Thoracic aorta (tissue), 2 donors: ENCODE measurements around the gene SMARCB1. TPM values are rescaled to one million over a fixed set of nuclear protein-coding genes. Genes with fewer than 3 reads are reported as not detected.

Experiments used
- ATAC-seq: fragments of 150-250 bp; one replicate; pipeline ENCODE4 v1.8.0; 2017; ENCODE audit warnings: low read depth; ENCODE audit not compliant: insufficient number of reproducible peaks, low FRiP score
- DNase-seq: peaks from one replicate; pipeline ENCODE4 v3.0.0-alpha.2; 2020; ENCODE audit warnings: low spot score
- H3K27ac ChIP-seq, 2 donors: fragments of 200-600 bp; sonication (generic); 1 replicate in 1 of 2; 2 replicates in 1 of 2; pipeline ENCODE4 v1.5.1; 2016; ENCODE audit warnings: mild to moderate bottlenecking in 2 of 2, moderate library complexity in 2 of 2
- H3K27me3 ChIP-seq: fragments of 200-600 bp; sonication (generic); replicated peaks from 2 replicates; pipeline ENCODE4 v1.6.0; 2016; ENCODE audit warnings: mild to moderate bottlenecking; ENCODE audit not compliant: insufficient read depth
- H3K36me3 ChIP-seq: fragments of 200-600 bp; sonication (generic); one replicate; pipeline ENCODE4 v1.5.1; 2016
- H3K4me1 ChIP-seq, 2 donors: fragments of 200-600 bp; sonication (generic); 1 replicate in 1 of 2; 2 replicates in 1 of 2; pipeline versions ENCODE4 v1.5.1 to v1.6.0; 2016; ENCODE audit warnings: low read depth in 2 of 2, mild to moderate bottlenecking in 1 of 2; ENCODE audit not compliant: control insufficient read depth in 1 of 2
- H3K4me3 ChIP-seq: fragments of 200-600 bp; sonication (generic); 2 replicates; pipeline ENCODE4 v1.5.1; 2016; ENCODE audit warnings: mild to moderate bottlenecking
- H3K9me3 ChIP-seq: fragments of 200-600 bp; sonication (generic); 2 replicates; pipeline ENCODE4 v1.5.1; 2016
- total RNA-seq, 2 donors: library from RNA; depleted of rRNA; stranded (reverse); fragments of >200 nt; gene quantifications; one replicate each; pipeline versions ENCODE4 v1.1.0 to v1.2.3, GENCODE V29; 2016
- TF ChIP-seq, protein P1 (sequence below): fragments of 200-600 bp; sonication (generic); IDR thresholded peaks from one replicate; pipeline ENCODE4 v1.5.1; 2019; ENCODE audit warnings: antibody characterized with exemption

The SMARCB1 gene
- total RNA-seq, 2 donors from 2014 or later, result 43.5 to 50.0 TPM

DNA sequence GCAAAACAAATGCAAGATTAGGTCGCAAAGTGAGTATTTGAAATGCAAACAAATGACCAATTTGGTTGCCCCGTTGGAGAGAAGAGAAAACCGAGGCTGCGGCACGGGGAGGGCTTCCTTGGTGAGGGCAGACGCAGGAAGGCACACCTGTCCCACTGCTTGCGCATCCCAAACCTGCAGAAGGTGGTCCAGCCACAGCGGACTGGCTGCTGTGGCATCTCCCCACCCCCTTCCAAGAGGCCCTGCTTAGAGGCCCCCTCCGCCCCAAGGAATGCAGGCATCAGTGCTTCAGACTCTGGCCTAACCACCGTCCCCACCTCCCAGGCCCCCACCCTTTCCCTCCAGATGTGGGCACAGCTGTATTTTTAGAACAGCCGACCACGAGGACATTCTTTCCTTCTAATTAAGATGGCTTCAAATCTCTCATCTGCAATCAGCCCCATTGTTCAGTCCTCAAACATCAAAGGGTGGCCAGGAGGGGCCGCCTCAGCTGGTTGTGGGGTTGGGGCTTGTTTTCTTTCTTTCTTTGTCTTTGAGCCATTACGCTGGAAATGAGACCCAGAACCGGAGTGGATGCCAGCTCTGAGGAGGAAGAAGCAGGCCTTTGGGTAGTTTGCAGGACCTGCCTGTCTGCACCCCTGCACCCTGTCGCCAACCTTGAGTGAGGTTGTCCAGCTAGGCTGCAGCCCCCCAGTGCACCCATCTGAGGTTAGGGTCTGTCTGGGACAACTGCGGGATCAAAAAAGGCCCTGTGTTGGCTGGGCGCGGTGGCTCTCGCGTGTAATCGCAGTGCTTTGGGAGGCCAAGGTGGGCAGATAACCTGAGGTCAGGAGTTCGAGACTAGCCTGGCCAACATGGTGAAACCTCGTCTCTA lies 61.5 kb downstream of the SMARCB1 start:
- ATAC-seq (no peak), DNase-seq (no peak)
- Histone ChIP-seq H3K4me1 (peaks cover 11 to 34% of the 10 kb centered on the region in 2 donors), H3K27me3 (no peaks in the 10 kb centered on the region), H3K4me3 (no peak overlapping the region), H3K9me3 (no peaks in the 10 kb centered on the region), H3K27ac (no peak overlapping the region), H3K36me3 (no peaks in the 10 kb centered on the region)
- TF ChIP-seq, protein P1, sequence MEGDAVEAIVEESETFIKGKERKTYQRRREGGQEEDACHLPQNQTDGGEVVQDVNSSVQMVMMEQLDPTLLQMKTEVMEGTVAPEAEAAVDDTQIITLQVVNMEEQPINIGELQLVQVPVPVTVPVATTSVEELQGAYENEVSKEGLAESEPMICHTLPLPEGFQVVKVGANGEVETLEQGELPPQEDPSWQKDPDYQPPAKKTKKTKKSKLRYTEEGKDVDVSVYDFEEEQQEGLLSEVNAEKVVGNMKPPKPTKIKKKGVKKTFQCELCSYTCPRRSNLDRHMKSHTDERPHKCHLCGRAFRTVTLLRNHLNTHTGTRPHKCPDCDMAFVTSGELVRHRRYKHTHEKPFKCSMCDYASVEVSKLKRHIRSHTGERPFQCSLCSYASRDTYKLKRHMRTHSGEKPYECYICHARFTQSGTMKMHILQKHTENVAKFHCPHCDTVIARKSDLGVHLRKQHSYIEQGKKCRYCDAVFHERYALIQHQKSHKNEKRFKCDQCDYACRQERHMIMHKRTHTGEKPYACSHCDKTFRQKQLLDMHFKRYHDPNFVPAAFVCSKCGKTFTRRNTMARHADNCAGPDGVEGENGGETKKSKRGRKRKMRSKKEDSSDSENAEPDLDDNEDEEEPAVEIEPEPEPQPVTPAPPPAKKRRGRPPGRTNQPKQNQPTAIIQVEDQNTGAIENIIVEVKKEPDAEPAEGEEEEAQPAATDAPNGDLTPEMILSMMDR, result no peak

DNA sequence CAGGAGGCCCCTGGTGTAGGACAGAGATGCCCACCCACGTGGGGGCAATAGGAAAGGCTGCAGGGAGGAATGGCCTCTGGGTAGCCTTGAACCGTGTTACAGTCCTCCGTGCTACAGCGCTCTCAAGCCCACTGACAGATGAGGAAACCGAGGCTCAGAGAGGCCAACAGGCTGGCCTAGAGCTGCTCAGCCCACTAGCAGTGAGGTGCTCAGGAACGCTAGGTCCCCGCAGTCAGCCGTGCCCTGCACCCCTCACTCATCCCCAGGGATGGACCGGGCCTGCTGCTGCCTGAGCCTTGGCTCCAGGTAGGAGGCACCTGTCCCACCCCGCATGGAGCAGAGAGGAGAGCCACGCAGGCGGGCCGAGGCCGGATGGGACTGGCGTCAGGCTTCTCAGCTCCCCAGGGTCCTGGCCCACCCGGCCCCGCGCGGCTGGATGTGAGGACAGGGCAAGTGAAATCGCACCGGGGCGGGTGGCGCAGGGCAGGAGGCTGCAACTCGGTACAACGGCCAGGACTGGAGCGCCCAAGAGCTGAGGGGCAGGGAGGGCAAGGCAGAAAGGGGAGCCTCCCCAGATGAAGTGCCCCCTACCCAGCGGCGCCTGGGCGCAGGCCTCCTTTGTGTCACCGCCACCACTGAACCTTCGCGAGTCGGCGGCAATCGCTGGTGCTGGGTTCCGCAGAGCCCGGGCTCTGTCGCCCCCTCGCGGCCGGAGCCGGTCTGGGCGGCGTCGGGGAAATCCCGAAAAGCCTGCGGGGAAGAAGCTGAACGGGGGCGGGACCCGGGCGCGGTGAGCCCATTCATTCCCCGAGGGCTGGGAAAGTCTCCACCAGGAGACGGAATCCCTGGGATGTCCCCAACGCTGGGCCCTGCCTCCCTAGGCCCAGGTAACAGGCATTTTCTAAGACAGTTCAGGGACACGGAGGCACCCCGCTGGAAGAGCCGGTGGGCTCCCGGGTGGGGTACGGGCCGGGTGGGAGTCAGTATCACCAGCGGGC lies 62.5 kb downstream of the SMARCB1 start:
- Histone ChIP-seq H3K4me1 (peaks cover 7 to 33% of the 10 kb centered on the region in 2 donors), H3K27ac (no peak overlapping the region), H3K27me3 (no peaks in the 10 kb centered on the region), H3K36me3 (no peaks in the 10 kb centered on the region), H3K4me3 (peak overlapping the region; percentile 45), H3K9me3 (no peaks in the 10 kb centered on the region)
- DNase-seq (peak; percentile 31), ATAC-seq (no peak)
- TF ChIP-seq, protein P1, result peak; percentile 98

DNA sequence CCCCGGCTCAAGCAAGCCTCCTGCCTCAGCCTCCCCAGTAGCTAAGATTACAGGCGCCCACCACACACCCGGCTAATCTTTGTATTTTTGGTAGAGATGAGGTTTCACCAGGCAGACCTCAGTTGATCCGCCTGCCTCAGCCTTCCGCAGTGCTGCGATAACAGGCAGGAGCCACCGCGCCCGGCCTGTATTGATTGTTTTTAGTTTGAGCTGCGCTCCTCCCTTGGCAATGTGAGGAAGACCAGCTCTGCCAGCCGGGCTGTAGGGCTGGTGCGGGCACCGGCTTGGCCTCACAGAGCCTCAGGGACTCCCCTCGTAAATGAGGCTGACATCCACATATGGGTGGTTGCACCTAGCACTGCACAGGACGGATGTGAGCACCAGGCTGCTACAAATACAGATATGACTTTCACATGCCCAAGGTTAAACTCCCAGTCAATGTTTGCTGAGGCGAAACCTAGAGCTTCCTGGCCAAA lies 63.4 kb downstream of the SMARCB1 start:
- TF ChIP-seq, protein P1, result no peak
- DNase-seq (no peak), ATAC-seq (no peak)
- H3K27me3 ChIP-seq, result no peaks in the 10 kb centered on the region
- no peak overlapping the region for H3K27ac ChIP-seq
- H3K36me3 ChIP-seq, result no peaks in the 10 kb centered on the region
- H3K4me3 ChIP-seq, result no peak overlapping the region
- H3K4me1 ChIP-seq, result peaks cover 4 to 24% of the 10 kb centered on the region in 2 donors
- H3K9me3 ChIP-seq, result no peaks in the 10 kb centered on the region

DNA sequence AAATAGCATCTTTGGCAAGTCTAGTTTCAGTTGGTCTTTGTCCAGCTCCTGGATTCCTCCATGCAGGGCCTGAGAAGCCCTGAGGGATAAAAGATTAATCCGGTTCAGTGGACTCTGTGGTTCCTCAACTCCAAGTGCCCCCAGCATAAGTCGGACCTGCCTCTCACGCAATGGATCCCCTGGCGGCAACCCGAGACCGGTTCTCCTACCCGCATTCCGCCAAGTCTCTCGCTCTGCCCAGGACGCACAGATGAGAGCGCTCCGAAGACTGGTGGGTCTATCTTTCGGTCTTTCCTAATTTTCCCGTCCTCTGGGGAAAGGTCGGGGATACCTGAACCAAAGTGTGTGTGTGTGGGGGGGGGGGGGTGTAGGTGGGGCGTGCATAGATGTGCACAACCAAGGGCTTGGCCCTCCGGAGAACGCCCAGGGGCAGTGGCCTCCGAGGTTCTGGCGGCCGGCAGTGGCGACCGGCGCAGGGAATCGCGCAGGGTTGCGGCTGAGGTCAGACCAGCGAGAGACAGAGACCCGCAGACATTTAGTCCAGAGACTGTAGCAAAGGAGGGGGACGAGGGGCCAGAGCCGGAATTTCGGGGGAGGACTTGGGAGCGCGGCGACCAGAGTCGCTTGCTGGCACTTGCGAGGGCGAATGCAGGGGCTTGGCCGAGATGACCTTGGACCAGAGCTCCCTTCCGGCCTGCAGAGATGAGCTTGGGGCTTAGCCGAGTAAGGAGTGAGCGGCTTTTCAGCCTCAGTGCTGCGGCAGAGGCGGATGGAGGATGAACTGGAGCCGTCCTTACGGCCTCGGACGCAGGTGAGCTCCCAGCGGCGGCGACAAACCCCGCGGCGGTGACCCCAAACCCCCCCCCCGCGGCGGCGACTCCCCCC lies 70.2 kb downstream of the SMARCB1 start:
- peaks cover 13 to 18% of the 10 kb centered on the region in 2 donors for H3K4me1 ChIP-seq
- peak overlapping the region; percentile 69 for H3K4me3 ChIP-seq
- no peak for ATAC-seq
- H3K9me3 ChIP-seq, result no peaks in the 10 kb centered on the region
- H3K27ac ChIP-seq, result peak overlapping the region; percentile 65 to 85
- DNase-seq, result no peak
- TF ChIP-seq, protein P1, result peak; percentile 32
- no peaks in the 10 kb centered on the region for H3K27me3 ChIP-seq
- H3K36me3 ChIP-seq, result no peaks in the 10 kb centered on the region
